ENCODE results near the gene CENPM. TPM values are rescaled to one million over a fixed set of nuclear protein-coding genes. Genes with fewer than 3 reads are reported as not detected.
A peak's percentile ranks its signal among the peaks of the same experiment; 100 is the strongest.

Gene CENPM
- total and polyA plus RNA-seq, 2 donors (not counting 3 experiments of a cell fraction or from before 2014, with no cell fraction given), result 34.5 to 37.4 TPM

- H2AFZ ChIP-seq (ENCODE audit: low read depth, low read length), result peak overlapping the region; percentile 65
- H3K9me1 ChIP-seq (replicated peaks; ENCODE audit: control insufficient read depth, extremely low read depth, insufficient read depth, low read length), result no peaks in the 10 kb centered on the region
- H3K9ac ChIP-seq (replicated peaks; ENCODE audit: extremely low read depth, insufficient read depth, low read length), result no peak overlapping the region
- dilution Hi-C loops (cut with MboI; ENCODE audit: extremely low pct_ligation_motif_present, low sequenced_read_pairs), result no loop called here
- no peak overlapping the region for H3K4me3 ChIP-seq (replicated peaks in 1 of 3; ENCODE audit: insufficient read depth in 1 of 3, low read depth in 1 of 3, low read length in 3 of 3)
- intact Hi-C loops (cut with micrococcal nuclease), result loop anchor here (5.0 kb wide), 1 partner anchor 136 kb away; no protein-coding TSS in a partner anchor
- H3K9me3 ChIP-seq (replicated peaks; ENCODE audit: control insufficient read depth, insufficient read depth, low read length), result no peaks in the 10 kb centered on the region
- H3K79me2 ChIP-seq (ENCODE audit: control insufficient read depth, insufficient read depth, low read length), result no peaks in the 10 kb centered on the region
- H3K27ac ChIP-seq (ENCODE audit: insufficient read depth, low read depth, low read length), result no peak overlapping the region
- CTCF ChIA-PET, result interaction anchor here (3.3 kb wide), 1 partner anchor 261 kb away, joined by 15 read pairs; no protein-coding TSS in a partner anchor
- no TSS peak for BruUV-seq (replicated peaks)
- H3K27me3 ChIP-seq (ENCODE audit: control insufficient read depth in 2 of 2, insufficient read depth in 2 of 2, low read length in 2 of 2), result no peaks in the 10 kb centered on the region
- no peaks in the 10 kb centered on the region for H3K36me3 ChIP-seq (ENCODE audit: control insufficient read depth in 2 of 2, extremely low read depth in 1 of 2, insufficient read depth in 2 of 2, low read length in 2 of 2)
- no peaks in the 10 kb centered on the region for H3K4me1 ChIP-seq (ENCODE audit: control insufficient read depth, extremely low read depth, insufficient read depth, low read length)
- FAIRE-seq (no peak), DNase-seq (ENCODE audit: low read depth, low spot score) (no peak)
- POLR2A ChIA-PET, result no interaction called here
- no peak for TF ChIP-seq EZH2 (IDR thresholded peaks at IDR 0.05; ENCODE audit: borderline replicate concordance, low read depth, low read length, severe bottlenecking)
- no peak for TF ChIP-seq POLR2AphosphoS5 (IDR thresholded peaks at IDR 0.05; ENCODE audit: insufficient read depth, low read depth, low read length)
- TF ChIP-seq, protein P1, sequence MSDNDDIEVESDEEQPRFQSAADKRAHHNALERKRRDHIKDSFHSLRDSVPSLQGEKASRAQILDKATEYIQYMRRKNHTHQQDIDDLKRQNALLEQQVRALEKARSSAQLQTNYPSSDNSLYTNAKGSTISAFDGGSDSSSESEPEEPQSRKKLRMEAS (IDR thresholded peaks at IDR 0.05; ENCODE audit: insufficient read depth, insufficient read length), result no peak
- TF ChIP-seq GATA2 (IDR thresholded peaks at IDR 0.05; ENCODE audit: insufficient read depth, insufficient read length, low read depth, low read length), result no peak
- TF ChIP-seq, protein P2, sequence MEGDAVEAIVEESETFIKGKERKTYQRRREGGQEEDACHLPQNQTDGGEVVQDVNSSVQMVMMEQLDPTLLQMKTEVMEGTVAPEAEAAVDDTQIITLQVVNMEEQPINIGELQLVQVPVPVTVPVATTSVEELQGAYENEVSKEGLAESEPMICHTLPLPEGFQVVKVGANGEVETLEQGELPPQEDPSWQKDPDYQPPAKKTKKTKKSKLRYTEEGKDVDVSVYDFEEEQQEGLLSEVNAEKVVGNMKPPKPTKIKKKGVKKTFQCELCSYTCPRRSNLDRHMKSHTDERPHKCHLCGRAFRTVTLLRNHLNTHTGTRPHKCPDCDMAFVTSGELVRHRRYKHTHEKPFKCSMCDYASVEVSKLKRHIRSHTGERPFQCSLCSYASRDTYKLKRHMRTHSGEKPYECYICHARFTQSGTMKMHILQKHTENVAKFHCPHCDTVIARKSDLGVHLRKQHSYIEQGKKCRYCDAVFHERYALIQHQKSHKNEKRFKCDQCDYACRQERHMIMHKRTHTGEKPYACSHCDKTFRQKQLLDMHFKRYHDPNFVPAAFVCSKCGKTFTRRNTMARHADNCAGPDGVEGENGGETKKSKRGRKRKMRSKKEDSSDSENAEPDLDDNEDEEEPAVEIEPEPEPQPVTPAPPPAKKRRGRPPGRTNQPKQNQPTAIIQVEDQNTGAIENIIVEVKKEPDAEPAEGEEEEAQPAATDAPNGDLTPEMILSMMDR (IDR thresholded peaks at IDR 0.05; ENCODE audit: extremely low read depth in 1 of 2, insufficient read depth in 1 of 2, low read depth in 1 of 2, low read length in 2 of 2), result no peak
- TF ChIP-seq FOS (IDR thresholded peaks at IDR 0.05; ENCODE audit: borderline replicate concordance, insufficient read depth, low read length), result no peak
- TF ChIP-seq JUN (IDR thresholded peaks at IDR 0.05; ENCODE audit: borderline replicate concordance, insufficient read depth, insufficient read length, low read depth), result no peak
- TF ChIP-seq POLR2A (IDR thresholded peaks at IDR 0.05; ENCODE audit: low read depth, low read length), result no peak
- TF ChIP-seq MYC (IDR thresholded peaks at IDR 0.05; ENCODE audit: low read depth, low read length), result no peak
- no peak overlapping the region for H3K4me2 ChIP-seq (ENCODE audit: insufficient read depth, low read length)
- H4K20me1 ChIP-seq (replicated peaks; ENCODE audit: control insufficient read depth, extremely low read depth, insufficient read depth, low read length), result no peaks in the 10 kb centered on the region
These were observed 11.1 kb upstream of the CENPM start for GRCh38 chr22:41957941-41958556.
